NCI-H1694 treated with DMSO at 0.1 percent for 48 hours (cell line): ENCODE data around the gene GNAT1.

Source experiments
- DNase-seq: peaks from one replicate; lab custom pipeline; 2025; lab: John Stamatoyannopoulos, UW

GNAT1 gene

DNA sequence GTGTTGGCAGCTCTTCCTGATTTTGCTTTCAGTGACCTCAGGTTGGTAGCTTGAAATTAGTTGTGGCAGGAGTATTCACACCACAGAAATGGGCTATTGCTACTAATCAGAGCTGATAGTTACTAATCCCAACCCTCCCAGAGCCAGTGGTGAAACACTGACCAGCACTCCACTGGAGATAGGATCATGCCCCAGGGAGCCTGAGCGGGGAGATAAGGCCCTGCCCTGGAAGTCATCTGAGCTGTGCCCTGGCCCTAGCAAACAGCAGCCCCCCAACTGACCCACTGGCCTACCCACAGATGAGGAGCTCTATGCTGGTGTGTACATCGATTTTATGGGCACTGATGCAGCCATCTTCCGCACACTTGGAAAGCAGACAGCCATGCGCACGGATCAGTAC is 9.4 kb upstream of the GNAT1 start:
- DNase-seq = no peak

DNA sequence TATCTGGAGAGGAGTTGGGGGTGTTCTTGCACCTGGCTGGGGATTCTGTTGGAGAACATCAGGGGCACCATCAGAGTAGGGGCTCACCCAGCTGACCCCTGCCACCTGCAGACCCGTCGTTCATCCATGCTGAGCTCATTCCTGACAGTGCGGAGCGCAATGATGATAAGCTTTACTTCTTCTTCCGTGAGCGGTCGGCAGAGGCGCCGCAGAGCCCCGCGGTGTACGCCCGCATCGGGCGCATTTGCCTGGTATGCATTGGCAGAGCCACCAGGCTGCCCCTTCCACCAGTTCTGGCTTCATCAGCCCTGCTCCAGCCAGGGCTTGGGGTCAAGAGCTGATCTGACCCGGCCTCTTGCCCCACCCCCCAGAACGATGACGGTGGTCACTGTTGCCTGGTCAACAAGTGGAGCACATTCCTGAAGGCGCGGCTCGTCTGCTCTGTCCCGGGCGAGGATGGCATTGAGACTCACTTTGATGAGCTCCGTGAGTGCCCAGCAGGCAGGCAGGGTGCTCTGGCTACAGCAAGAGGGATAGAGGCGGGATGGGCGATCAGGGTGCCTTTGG is 8.8 kb upstream of the GNAT1 start:
- no peak for DNase-seq

- DNase-seq = no peak
Observed at GRCh38 chr3:50183755-50184154, 7.7 kb upstream of the GNAT1 start.

DNA sequence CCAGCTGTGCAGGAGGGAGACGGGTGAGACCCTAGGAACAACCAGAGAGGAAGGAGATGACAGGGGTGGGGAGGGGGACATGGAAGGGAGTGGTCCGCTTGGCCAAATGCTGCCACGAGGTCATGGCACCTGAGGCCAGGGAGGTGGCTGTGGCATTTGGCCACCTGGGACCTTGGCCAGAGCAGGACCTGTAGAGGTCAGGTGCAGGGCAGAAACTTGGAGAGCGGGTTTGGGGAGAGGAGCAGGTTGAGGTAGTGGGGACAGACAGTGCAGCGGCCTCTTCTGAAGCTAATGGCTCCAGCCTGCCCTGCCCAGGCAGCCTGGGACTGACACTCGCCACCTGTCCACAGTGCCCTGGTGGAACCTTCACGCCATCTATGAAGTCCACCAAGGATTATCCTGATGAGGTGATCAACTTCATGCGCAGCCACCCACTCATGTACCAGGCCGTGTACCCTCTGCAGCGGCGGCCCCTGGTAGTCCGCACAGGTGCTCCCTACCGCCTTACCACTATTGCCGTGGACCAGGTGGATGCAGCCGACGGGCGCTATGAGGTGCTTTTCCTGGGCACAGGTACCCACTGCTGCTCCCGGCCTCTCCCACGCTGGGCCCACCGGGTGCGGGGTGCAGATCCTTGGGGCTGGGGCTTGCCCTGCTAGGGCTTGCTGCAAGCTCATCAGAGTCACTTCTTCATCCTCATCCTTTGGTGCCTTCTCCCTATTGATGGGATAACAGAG is 7.0 kb upstream of the GNAT1 start:
- no peak for DNase-seq

GRCh38 chr3:50185230-50185629 is 6.2 kb upstream of the GNAT1 start:
- no peak for DNase-seq

- DNase-seq = no peak
Observed at GRCh38 chr3:50186096-50186495, 5.3 kb upstream of the GNAT1 start.

DNA sequence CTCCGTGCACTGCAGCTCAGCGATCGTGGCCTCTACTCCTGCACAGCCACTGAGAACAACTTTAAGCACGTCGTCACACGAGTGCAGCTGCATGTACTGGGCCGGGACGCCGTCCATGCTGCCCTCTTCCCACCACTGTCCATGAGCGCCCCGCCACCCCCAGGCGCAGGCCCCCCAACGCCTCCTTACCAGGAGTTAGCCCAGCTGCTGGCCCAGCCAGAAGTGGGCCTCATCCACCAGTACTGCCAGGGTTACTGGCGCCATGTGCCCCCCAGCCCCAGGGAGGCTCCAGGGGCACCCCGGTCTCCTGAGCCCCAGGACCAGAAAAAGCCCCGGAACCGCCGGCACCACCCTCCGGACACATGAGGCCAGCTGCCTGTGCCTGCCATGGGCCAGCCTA is 3.7 kb upstream of the GNAT1 start:
- DNase-seq = no peak

DNA sequence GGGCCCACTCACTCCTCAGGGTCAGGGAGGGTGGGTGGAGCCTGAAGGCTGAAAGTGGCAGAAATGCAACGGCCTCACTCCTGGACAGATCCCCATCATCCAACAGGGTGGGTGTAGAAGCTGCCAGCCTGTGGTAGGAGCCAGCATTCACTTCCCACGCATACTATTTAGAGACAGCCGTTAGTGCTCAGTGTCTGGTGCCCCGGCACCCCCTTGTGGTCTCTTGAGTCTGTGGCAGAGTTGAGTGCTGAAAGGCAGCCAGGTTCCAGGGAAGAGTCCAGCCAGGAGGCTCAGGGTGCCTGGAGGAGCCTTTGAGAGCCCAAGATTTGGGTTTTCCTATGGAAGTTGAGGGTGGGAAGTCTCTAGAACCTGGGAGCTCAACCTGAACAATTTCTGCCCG is 2.1 kb upstream of the GNAT1 start:
- peak; percentile 18 for DNase-seq

DNA sequence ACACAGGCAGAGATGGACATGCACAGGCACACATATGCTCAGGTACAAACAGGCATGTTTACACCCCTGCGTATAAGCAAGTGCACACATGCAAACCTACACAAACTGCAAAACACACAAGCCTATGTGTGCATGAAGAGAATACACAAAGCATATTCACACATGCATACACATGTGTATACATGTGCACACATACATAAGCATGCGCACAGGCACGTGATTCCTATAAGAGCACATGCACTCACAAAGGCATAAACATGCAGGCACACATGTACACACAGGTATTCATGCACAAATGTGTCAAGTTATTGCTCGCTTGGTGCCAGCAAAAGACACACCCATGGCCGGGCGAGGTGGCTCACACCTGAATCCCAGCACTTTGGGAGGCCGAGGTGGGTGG is 1.4 kb upstream of the GNAT1 start:
- DNase-seq = no peak

GRCh38 chr3:50192124-50192523 is 714 bp downstream of the GNAT1 start:
- no peak for DNase-seq

DNA sequence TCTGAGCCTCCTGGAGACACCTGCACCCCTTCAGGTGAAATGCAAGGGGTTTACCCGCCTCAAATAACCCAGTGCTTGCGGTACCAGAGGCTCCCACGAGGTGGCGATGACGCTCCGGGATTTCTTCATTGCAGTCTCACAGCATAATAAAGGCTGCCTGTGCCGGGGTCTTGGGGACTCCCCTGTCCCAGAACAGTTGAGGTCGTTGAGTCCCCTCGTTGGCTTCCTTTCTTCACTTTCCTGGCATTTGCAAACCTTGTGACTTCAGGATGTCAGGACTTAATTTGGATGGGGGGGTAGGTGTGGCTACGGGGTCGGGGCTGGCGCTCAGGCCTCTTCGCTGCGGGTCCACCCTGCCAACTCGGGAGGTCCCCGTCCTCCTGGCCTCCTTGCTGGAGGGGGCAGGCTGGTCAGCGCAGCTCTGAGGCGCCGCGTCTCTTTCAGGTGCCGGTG is 1.3 kb downstream of the GNAT1 start:
- peak; percentile 1 for DNase-seq

- DNase-seq = no peak
Observed at GRCh38 chr3:50193286-50193685, 1.9 kb downstream of the GNAT1 start.

DNA sequence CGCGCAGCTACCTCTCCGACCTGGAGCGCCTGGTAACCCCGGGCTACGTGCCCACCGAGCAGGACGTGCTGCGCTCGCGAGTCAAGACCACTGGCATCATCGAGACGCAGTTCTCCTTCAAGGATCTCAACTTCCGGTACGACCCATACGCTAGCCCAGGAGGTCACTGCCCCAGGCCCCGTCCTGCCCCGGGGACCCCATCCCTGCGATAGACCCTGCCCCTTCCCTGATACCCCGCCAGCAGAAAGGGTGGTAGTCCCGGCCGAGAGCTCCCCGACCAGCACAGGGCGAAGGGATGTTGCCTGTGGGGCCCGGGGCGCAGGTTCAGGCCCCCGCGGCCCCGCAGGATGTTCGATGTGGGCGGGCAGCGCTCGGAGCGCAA is 2.3 kb downstream of the GNAT1 start:
- DNase-seq = no peak

GRCh38 chr3:50194128-50194902 is 2.9 kb downstream of the GNAT1 start:
- DNase-seq = peak; percentile 0

DNA sequence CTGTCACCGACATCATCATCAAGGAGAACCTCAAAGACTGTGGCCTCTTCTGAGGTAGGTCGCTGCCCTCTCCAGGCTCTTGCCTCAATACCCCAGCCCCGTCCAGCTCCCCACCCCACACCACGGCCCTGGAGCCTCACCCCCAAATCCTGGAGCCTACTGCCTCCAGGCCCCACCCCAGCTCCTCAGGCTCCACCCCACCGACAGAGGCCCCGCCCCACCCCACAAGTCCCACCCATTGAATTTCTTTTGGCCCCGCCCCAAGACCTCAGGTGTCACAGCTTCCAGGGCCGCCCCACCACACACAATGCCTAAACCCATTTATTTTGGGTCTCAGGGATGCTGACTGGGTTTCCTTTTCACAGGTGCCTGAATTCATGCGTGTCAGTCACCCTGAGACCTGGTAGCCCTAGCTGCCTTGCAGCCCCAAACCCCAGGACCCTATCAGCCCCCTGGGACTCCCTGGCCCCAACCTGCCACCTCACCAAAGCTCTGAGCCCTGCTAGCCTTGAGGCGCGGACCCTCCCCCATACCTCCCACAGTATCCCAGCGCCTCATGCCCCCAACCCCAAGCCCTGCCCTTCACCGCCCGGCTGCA is 3.6 kb downstream of the GNAT1 start:
- no peak for DNase-seq

- DNase-seq = no peak
Observed at GRCh38 chr3:50195501-50196252, 4.3 kb downstream of the GNAT1 start.

- DNase-seq = no peak
Observed at GRCh38 chr3:50196253-50196801, 4.9 kb downstream of the GNAT1 start.

GRCh38 chr3:50201573-50202315 is 10.3 kb downstream of the GNAT1 start:
- DNase-seq = no peak

DNA sequence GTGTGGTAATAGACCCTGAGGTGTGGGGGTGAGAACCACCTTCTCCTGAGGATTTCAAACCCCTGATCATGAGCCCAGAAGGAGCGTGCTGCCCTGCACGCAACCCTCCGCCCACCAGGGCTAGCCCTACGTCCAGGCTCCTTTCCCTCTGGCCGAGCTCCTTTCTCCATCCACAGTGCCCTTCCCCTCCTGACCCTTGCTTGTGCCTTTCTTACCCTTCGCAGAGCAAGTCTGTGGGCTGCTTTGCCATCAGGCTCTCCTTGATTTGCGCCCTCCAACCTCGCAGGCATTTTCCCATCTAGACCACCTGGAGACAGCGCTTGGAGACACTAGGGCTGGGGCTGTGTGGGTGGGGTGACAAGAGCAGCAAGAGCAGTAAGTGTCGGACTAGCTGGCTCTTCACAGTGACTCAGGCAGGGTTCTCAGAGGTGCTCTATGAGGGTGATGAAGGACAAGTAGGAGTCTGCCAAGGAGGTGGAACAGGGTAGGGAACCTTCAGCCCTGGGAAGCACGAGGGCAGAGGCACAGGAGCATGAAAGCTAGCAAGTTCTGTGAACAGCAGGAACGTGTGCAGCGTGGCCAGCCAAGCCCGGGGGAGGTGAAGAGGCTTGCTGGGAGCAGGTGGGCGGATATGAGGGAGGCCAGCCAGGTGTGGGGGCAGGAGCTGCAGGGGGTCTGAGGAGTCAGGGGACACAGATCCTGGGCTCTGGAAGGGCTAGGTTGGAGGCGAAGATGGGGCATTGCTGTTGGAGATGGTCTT is 11.1 kb downstream of the GNAT1 start:
- DNase-seq = no peak

GRCh38 chr3:50203113-50203808 is 11.9 kb downstream of the GNAT1 start:
- DNase-seq = no peak
